ENCODE results near the gene IRF7. TPM values are rescaled to one million over a fixed set of nuclear protein-coding genes. Genes with fewer than 3 reads are reported as not detected.
"Not testable (repeated sequence)": the region's sequence is repeated elsewhere in the genome, so short reads cannot be mapped to it uniquely, and the experiment has no call there.

The IRF7 gene
- total RNA-seq, 1 donor from 2014 or later, result 10.3 TPM

- Histone ChIP-seq H3K27ac (replicated peaks) (peak overlapping the region; percentile 97), H3K27me3 (ENCODE audit: low read depth) (no peaks in the 10 kb centered on the region), H3K36me3 (peaks cover 7% of the 10 kb centered on the region), H3K4me3 (peak overlapping the region; percentile 79), H3K9me3 (replicated peaks) (no peaks in the 10 kb centered on the region), H3K4me1 (peaks cover 70% of the 10 kb centered on the region)
- intact Hi-C loops (cut with micrococcal nuclease), result no loop called here
- no peak for TF ChIP-seq CTCF (IDR thresholded peaks at IDR 0.05; ENCODE audit: borderline replicate concordance)
- no peak for DNase-seq
Observed at GRCh38 chr11:576811-577610, 38.7 kb downstream of the IRF7 start.

DNA sequence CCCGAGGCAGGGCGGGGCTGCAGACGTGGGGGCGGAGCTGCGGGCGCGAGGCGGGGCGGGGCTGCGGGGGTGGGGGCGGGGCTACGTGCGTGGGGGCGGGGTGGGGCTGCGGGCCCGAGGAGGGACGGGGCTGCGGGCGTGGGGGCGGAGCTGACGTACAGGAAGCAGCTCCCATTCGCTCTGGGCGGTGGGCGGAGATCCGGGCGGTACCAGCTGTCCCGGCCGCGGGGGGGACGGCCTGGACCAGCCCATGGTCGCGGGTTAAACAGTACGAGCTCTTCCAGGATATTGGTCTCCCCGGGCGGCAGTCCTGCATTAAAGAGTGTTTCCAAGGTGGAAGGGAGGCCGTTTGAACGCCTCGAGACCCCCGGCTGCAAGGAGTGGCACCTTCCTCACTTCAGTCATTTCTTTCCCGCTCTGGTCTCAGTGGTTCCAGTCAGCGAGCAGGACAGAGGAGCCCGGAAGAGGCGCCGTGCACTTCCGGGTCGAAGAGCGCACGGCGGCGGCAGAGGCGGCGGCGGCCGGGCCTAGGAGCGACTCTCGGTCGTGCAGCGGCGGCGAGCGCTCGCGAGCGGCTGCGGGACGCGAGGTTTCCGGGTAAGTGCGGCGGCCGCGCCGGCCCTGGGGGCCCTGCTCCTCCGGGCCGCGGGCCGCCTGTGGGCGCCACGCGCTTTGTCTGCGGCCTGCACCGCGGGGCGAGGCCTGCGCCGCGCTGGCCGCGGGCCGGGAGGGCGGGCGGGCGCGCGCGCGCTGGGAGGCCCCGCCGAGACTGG is 39.6 kb downstream of the IRF7 start, which contains the start of gene PHRF1:
PHRF1 (plus strand) TSS at position 475 of the 773 bp plus-strand sequence. CDS start 5,043 bp downstream, outside the sequence.
- TF ChIP-seq CTCF (IDR thresholded peaks at IDR 0.05; ENCODE audit: borderline replicate concordance), result no peak
- Histone ChIP-seq H3K4me1 (peaks cover 62% of the 10 kb centered on the region), H3K4me3 (peak within 1 kb of the TSS; percentile 79), H3K27me3 (ENCODE audit: low read depth) (no peaks in the 10 kb centered on the region), H3K36me3 (no peaks in the 10 kb centered on the region), H3K9me3 (replicated peaks) (no peaks in the 10 kb centered on the region), H3K27ac (replicated peaks) (peak within 1 kb of the TSS; percentile 97)
- DNase-seq, result peak; percentile 97
- intact Hi-C loops (cut with micrococcal nuclease), result no loop called here

DNA sequence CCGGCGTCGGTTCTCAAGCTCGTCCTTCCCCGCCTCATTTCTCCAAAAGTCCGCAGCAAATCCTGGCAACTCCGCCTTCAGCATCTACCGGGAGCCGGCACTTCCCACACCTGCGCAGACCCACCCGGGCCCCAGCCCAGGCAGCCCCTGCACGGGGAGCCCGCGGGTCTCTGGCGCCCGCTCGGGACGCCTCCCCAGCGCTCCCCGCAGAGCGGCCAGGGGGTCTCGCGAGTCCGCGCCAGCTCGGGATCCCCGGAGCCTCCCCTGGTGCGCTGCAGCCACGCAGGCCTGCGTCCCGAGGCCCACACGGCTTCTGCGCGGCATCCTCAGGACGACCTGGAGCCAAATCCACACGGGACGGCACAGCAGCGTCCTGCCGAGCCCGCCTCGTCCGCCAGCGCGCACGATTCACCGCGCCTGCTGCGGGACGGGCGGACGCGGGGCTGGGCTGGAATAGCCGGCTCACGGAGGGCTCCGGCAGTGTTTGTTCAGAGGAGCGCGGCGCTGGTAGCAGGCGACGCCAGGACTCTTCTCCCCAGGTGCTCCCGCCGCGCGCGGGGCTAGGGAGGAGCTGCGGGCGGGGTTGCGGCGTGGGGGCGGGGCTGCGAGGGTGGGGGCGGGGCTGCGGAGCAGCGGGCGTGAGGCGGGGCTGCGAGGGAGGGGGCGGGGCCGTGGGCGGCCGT is 40.3 kb downstream of the IRF7 start:
- intact Hi-C loops (cut with micrococcal nuclease), result no loop called here
- no peaks in the 10 kb centered on the region for H3K36me3 ChIP-seq
- no peak for DNase-seq

DNA sequence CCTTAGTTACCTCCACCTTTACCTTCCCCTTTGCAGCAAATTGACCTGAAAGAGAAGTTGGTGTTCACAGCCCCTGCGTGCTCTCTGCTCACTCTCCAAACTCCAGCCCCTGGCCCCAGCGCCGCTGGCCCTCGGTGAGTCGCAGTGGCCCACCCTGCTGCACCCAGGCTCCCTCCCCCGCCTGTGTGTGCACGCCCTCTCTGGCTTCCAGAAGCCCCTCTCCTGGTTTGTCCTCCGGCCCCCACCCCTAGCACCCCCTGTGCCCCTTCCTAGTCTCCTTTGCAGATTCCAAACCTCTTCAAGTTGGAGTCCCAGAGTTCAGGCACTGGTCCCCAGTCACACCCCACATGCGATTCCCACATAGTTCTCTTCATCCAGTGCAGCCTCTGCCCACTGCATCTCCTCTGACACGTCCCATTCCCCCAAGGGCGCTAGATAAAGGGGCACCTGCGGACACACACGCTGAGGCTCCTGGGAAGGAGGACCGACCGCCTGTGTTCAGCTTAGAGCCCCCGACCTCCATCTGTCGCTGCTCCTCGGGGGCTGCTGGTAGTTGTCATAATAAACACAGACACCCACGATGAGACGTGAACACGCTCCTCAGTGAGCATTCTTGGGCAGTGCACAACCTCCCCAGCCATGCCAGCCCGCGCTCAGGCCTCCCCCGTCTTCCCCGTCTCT is 41.0 kb downstream of the IRF7 start:
- H3K9me3 ChIP-seq (replicated peaks), result no peaks in the 10 kb centered on the region
- H3K4me3 ChIP-seq, result peak overlapping the region; percentile 79
- no peaks in the 10 kb centered on the region for H3K36me3 ChIP-seq
- peaks cover 55% of the 10 kb centered on the region for H3K4me1 ChIP-seq
- TF ChIP-seq CTCF (IDR thresholded peaks at IDR 0.05; ENCODE audit: borderline replicate concordance), result no peak
- no peak overlapping the region for H3K27ac ChIP-seq (replicated peaks)
- intact Hi-C loops (cut with micrococcal nuclease), result no loop called here
- H3K27me3 ChIP-seq (ENCODE audit: low read depth), result no peaks in the 10 kb centered on the region
- no peak for DNase-seq

More for the DNA sequence above, 40.3 kb downstream of the IRF7 start:
- peak overlapping the region; percentile 79 for H3K4me3 ChIP-seq
- TF ChIP-seq CTCF (IDR thresholded peaks at IDR 0.05; ENCODE audit: borderline replicate concordance), result no peak
- peaks cover 55% of the 10 kb centered on the region for H3K4me1 ChIP-seq
- H3K9me3 ChIP-seq (replicated peaks), result no peaks in the 10 kb centered on the region
- peak overlapping the region; percentile 86 for H3K27ac ChIP-seq (replicated peaks)
- H3K27me3 ChIP-seq (ENCODE audit: low read depth), result no peaks in the 10 kb centered on the region

DNA sequence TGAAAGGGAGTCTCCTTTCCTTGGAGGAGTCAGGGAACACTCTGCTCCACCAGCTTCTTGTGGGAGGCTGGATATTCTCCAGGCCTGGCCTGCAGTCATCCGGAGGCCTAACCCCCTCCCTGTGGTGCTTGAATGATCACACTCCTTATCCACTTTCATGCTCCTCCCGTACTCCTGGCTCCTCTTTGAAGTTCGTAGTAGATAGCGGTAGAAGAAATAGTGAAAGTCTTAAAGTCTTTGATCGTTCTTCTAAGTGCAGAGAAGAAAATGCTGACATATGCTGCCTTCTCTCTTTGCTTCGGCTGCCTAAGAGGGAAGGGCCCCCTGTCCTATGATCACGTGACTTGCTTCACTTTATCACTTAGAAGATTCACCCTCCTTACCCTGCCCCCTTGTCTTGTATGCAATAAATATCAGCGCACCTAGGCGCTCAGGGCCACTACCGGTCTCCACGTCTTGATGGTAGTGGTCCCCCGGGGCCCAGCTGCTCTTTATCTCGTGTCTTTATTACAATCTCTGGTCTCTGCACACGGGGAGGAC is 41.6 kb downstream of the IRF7 start:
- H3K27ac ChIP-seq (replicated peaks); H3K9me3 ChIP-seq (replicated peaks); DNase-seq; H3K36me3 ChIP-seq; H3K27me3 ChIP-seq (ENCODE audit: low read depth); intact Hi-C loops (cut with micrococcal nuclease): not testable (repeated sequence)
- Histone ChIP-seq H3K4me3 (peak overlapping the region; percentile 79), H3K4me1 (peaks cover 55% of the 10 kb centered on the region)
